Suprapubic skin (tissue), 4 donors: ENCODE results near the gene ORC4.

Experiments used
- EP300 ChIP-seq: sonication (generic); formaldehyde crosslinking; IDR thresholded peaks from one replicate; pipeline ENCODE4 v1.6.1; 2017; ENCODE audit warnings: antibody characterized with exemption
- POLR2A ChIP-seq, 2 donors: fragments of 450-650 bp; IDR thresholded peaks; one replicate each; pipeline ENCODE4 v1.6.1; 2017; ENCODE audit warnings: antibody characterized with exemption in 2 of 2, mild to moderate bottlenecking in 2 of 2, moderate library complexity in 2 of 2
- POLR2AphosphoS5 ChIP-seq, 3 donors: sonication (generic); formaldehyde crosslinking; IDR thresholded peaks; one replicate each; pipeline ENCODE4 v1.6.1; 2017; ENCODE audit warnings: antibody characterized with exemption in 3 of 3
- TF ChIP-seq, protein P1 (sequence below), 2 donors: fragments of 200-600 bp in 1 of 2; fragments of 450-650 bp in 1 of 2; sonication (generic) in 1 of 2; IDR thresholded peaks; one replicate each; pipeline ENCODE4 v1.5.1; 2016 to 2019; ENCODE audit warnings: antibody characterized with exemption in 2 of 2, mild to moderate bottlenecking in 1 of 2, moderate library complexity in 1 of 2

- TF ChIP-seq, protein P1, sequence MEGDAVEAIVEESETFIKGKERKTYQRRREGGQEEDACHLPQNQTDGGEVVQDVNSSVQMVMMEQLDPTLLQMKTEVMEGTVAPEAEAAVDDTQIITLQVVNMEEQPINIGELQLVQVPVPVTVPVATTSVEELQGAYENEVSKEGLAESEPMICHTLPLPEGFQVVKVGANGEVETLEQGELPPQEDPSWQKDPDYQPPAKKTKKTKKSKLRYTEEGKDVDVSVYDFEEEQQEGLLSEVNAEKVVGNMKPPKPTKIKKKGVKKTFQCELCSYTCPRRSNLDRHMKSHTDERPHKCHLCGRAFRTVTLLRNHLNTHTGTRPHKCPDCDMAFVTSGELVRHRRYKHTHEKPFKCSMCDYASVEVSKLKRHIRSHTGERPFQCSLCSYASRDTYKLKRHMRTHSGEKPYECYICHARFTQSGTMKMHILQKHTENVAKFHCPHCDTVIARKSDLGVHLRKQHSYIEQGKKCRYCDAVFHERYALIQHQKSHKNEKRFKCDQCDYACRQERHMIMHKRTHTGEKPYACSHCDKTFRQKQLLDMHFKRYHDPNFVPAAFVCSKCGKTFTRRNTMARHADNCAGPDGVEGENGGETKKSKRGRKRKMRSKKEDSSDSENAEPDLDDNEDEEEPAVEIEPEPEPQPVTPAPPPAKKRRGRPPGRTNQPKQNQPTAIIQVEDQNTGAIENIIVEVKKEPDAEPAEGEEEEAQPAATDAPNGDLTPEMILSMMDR (IDR thresholded peaks at IDR 0.05) = no peak
- TF ChIP-seq POLR2A (IDR thresholded peaks at IDR 0.05) (no peak), POLR2AphosphoS5 (IDR thresholded peaks at IDR 0.05) (no peak), EP300 (no peak)
Observed at GRCh38 chr2:148026573-148026972, 6.0 kb upstream of the ORC4 start.
